Measurements from ENCODE around the gene WASHC4.
"Not testable (repeated sequence)": the region's sequence is repeated elsewhere in the genome, so short reads cannot be mapped to it uniquely, and the experiment has no call there.

Gene WASHC4

DNA sequence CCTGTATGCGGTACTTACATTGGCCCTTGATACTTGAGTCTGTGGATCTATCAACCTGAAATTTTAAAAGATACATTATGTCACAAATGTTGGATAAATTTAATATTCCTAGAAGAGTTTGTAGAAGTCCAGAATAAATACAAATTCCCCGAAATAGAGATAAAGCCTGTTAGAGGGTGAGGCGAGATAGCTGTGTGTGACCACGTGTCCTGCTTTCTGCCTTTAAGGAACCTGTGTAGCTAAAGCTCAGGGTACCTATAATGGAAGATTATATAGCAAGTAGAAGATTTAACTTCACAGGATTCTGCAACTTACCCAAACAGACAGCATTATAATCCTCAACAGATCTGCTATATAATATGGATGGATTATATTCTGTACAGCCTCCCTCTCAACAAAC lies 69.7 kb downstream of the WASHC4 start:
- no peak for DNase-seq (ENCODE audit: low read depth)
- TF ChIP-seq, protein P1, sequence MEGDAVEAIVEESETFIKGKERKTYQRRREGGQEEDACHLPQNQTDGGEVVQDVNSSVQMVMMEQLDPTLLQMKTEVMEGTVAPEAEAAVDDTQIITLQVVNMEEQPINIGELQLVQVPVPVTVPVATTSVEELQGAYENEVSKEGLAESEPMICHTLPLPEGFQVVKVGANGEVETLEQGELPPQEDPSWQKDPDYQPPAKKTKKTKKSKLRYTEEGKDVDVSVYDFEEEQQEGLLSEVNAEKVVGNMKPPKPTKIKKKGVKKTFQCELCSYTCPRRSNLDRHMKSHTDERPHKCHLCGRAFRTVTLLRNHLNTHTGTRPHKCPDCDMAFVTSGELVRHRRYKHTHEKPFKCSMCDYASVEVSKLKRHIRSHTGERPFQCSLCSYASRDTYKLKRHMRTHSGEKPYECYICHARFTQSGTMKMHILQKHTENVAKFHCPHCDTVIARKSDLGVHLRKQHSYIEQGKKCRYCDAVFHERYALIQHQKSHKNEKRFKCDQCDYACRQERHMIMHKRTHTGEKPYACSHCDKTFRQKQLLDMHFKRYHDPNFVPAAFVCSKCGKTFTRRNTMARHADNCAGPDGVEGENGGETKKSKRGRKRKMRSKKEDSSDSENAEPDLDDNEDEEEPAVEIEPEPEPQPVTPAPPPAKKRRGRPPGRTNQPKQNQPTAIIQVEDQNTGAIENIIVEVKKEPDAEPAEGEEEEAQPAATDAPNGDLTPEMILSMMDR (conservative IDR thresholded peaks at IDR 0.05; ENCODE audit: low read length), result no peak
- H3K4me3 ChIP-seq (ENCODE audit: low read length), result no peak overlapping the region

DNA sequence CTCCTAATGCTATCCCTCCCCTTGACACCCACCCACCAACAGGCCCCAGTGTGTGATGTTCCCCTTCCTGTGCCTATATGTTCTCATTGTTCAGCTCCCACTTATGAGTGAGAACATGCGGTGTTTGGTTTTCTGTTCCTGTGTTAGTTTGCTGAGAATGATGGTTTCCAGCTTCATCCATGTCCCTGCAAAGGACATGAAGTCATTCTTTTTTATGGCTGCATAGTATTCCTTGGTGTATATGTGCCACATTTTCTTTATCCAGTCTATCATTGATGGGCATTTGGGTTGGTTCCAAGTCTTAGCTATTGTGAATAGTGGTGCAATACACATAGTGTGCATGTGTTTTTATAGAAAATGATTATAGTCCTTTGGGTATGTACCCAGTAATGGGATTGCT lies 71.6 kb downstream of the WASHC4 start:
- not testable (repeated sequence) for H3K4me3 ChIP-seq (ENCODE audit: low read length); DNase-seq (ENCODE audit: low read depth)

DNA sequence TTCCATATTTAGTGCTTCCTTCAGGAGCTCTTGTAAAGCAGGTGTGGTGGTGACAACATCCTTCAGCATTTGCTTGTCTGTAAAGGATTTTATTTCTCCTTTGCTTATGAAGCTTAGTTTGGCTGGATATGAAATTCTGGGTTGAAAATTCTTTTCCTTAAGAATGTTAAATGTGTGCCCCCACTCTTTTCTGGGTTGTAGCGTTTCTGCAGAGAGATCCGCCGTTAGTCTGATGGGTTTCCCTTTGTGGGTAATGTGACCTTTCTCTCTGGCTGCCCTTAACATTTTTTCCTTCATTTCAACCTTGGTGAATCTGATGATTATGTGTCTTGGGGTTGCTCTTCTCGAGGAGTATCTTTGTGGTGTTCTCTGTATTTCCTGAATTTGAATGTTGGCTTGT lies 75.9 kb downstream of the WASHC4 start:
- not testable (repeated sequence) for H3K4me3 ChIP-seq (ENCODE audit: low read length); DNase-seq (ENCODE audit: low read depth)

DNA sequence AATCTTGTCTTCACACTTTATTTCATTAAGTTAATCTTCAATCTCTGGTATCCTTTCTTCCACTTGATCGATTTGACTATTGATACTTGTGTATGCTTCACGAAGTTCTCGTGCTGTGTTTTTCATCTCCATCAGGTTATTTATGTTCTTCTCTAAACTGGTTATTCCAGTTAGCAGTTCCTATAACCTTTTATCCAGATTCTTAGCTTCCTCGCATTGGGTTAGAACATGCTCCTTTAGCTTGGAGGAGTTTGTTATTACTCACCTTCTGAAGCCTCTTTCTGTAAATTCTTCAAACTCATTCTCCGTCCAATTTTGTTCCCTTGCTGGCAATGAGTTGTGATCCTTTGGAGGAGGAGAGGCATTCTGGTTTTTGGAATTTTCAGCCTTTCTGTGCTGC lies 76.4 kb downstream of the WASHC4 start:
- not testable (repeated sequence) for DNase-seq (ENCODE audit: low read depth); H3K4me3 ChIP-seq (ENCODE audit: low read length)

DNA sequence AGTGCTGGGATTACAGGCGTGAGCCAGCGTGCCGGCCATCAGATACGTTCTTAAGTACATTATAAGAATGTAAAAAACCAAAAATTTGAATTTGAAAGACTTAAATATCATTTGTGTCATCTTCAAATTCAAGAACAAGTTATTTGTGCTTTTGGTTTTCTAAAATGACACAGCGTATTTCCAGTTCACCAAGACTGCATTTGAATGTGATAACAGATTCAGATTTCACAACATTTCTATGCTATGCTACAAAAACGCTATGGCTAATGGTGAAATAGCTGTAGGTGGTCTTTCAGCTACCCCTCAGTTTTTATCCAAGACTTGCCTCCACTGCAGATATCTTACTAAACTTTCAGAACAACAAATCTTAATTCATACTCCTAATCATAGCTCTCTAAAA lies 81.8 kb downstream of the WASHC4 start:
- TF ChIP-seq, protein P1 (conservative IDR thresholded peaks at IDR 0.05; ENCODE audit: low read length), result no peak
- no peak overlapping the region for H3K4me3 ChIP-seq (ENCODE audit: low read length)
- DNase-seq (ENCODE audit: low read depth), result no peak

DNA sequence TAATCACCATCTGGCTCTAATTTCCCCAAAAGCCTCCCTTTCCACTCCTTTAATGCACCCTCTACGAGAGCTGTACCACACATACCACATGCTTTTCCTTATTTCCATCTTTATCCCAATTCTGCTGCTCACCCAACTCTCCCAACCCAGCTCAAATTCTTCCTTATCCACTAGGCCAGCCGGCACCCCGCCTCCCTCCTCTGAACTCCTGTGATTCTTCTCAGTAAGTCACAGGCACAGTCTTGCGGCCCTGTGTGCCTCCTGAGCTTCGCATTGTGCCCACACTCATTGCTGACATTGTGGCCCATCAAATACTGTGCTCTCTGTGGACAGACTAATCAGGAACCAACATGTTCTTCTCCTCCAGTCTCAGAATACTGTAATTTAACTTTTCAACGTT lies 83.0 kb downstream of the WASHC4 start:
- no peak overlapping the region for H3K4me3 ChIP-seq (ENCODE audit: low read length)
- DNase-seq (ENCODE audit: low read depth), result no peak
- TF ChIP-seq, protein P1 (conservative IDR thresholded peaks at IDR 0.05; ENCODE audit: low read length), result no peak

DNA sequence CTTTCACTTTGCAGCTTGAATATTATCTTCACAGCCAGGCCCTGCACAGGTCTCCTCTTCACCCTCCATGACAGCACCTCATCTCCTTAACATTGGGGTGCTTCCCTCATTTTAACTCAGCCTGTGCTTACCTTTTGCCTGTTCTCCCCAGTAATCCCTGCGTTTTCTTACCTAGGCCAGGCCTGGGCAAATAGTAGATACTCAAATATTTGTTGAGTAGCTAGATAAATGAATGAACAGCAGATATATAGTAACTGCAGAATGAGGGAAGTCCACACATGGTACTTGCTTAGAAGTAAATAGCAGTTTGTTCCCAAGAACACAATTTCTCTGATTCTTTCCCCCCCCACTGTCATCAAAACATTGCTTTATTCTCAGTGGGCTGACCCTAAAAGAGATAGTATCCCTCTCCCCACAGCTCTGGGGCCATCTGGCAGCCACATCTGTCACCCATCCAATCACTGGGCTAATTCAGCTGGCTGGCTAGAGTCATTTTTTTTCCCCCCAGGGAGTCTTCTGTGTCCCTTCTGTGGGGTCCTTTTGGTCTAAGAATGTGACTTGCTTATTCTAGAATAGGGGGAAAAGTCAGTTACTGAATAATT lies 85.2 kb downstream of the WASHC4 start:
- DNase-seq (ENCODE audit: low read depth), result no peak
- no peak overlapping the region for H3K4me3 ChIP-seq (ENCODE audit: low read length)
- TF ChIP-seq, protein P1 (conservative IDR thresholded peaks at IDR 0.05; ENCODE audit: low read length), result no peak

DNA sequence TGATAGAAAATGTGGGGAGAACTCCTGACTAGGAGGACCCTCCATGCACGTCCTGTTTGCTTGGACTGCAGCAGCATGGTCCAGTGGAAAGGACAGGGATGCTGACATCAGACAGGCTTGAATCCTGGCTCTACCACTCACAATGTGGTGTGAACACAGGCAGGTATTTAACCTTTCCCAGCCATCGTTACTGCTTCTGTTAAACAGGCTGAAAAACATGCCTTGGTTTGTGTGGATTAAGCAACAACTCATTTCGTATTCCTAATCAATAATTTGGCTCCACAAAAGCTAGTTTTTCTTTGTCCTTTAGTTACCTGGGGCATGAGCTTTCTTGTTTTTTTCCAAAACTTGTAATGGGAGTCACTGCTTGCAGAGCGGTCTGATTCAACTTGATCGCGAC lies 87.4 kb downstream of the WASHC4 start:
- no peak for DNase-seq (ENCODE audit: low read depth)
- TF ChIP-seq, protein P1 (conservative IDR thresholded peaks at IDR 0.05; ENCODE audit: low read length), result no peak
- H3K4me3 ChIP-seq (ENCODE audit: low read length), result no peak overlapping the region

DNA sequence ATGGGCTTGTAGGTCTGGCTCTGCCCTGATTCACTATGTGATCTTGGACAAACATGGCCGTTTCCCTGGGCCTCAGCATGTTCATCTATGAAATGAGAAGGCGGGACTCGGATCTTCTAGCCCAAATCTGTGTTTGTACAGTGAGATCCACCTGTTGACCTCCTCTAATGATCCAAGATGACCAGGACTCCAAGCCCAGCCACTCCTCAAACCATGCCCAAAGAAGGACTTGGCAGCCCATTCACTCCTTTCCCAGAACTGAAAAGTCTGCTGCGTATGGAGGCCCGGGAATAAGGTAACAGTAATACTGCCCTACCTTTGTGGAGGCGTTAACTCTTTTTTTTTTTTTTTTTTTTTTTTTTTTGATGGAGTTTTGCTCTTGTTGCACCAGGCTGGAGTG lies 88.6 kb downstream of the WASHC4 start:
- TF ChIP-seq, protein P1 (conservative IDR thresholded peaks at IDR 0.05; ENCODE audit: low read length), result no peak
- DNase-seq (ENCODE audit: low read depth), result no peak
- H3K4me3 ChIP-seq (ENCODE audit: low read length), result no peak overlapping the region

Data from AG10803 (cell line).